IMR-90 (cell line): ENCODE data around the gene CYS1. TPM values are rescaled to one million over a fixed set of nuclear protein-coding genes. Genes with fewer than 3 reads are reported as not detected.

ENCODE experiments used
- ATAC-seq: fragments of 200-7000 bp; cut with Tn5 transposase; 2 replicates; pipeline ENCODE4 v1.9.1; 2020; ENCODE audit warnings: low read depth, mild to moderate bottlenecking, moderate library complexity
- BruUV-seq: library from RNA; stranded (reverse); fragments of 400-500 nt; replicated peaks from 2 replicates; lab custom pipeline; 2021; lab: Mats Ljungman, UMichigan
- CTCF ChIA-PET: fragments of 300-600 bp; formaldehyde crosslinking; extraction: SDS; loops from one replicate; lab custom pipeline; 2021; ENCODE audit warnings: antibody characterized with exemption; lab: Yijun Ruan, JAX
- POLR2A ChIA-PET: fragments of 300-600 bp; sonication (Branson Sonifier 250); formaldehyde crosslinking; loops from one replicate; lab custom pipeline; 2022; ENCODE audit warnings: antibody characterized with exemption; ENCODE audit not compliant: unreplicated experiment; lab: Charles Lee
- DNase-seq: peaks from one replicate; pipeline ENCODE4 v3.0.0; 2013
- H2AFZ ChIP-seq: replicated peaks from 2 replicates; pipeline ENCODE3; 2013; ENCODE audit warnings: low read length, mild to moderate bottlenecking; ENCODE audit not compliant: poor library complexity
- H2AK5ac ChIP-seq: 2 replicates; pipeline ENCODE4 v1.6.1; 2013; ENCODE audit warnings: low read depth, low read length, inconsistent platforms
- H2AK9ac ChIP-seq: replicated peaks from 2 replicates; pipeline ENCODE3; 2013; ENCODE audit warnings: mild to moderate bottlenecking, low read depth, low read length, moderate library complexity; ENCODE audit not compliant: poor library complexity
- H2BK120ac ChIP-seq: 2 replicates; pipeline ENCODE4 v1.6.1; 2013; ENCODE audit warnings: low read depth, low read length, inconsistent platforms
- H2BK15ac ChIP-seq: 3 replicates; pipeline ENCODE4 v1.6.1; 2013; ENCODE audit warnings: low read depth, low read length, inconsistent platforms
- H2BK20ac ChIP-seq: 2 replicates; pipeline ENCODE4 v1.6.1; 2013; ENCODE audit warnings: low read depth, mild to moderate bottlenecking, inconsistent platforms, low read length, moderate library complexity
- H2BK5ac ChIP-seq: 2 replicates; pipeline ENCODE4 v1.6.1; 2013; ENCODE audit warnings: mild to moderate bottlenecking, low read depth, low read length, inconsistent platforms; ENCODE audit not compliant: poor library complexity, severe bottlenecking
- H3K14ac ChIP-seq: replicated peaks from 2 replicates; pipeline ENCODE4 v1.6.1; 2013; ENCODE audit warnings: low read depth, low read length, inconsistent platforms
- H3K18ac ChIP-seq: 2 replicates; pipeline ENCODE4 v1.6.1; 2013; ENCODE audit warnings: low read depth, low read length, control low read depth
- H3K23ac ChIP-seq: 2 replicates; pipeline ENCODE4 v1.6.1; 2013; ENCODE audit warnings: low read depth, low read length, inconsistent platforms
- H3K27ac ChIP-seq: 2 replicates; pipeline ENCODE4 v1.5.1; 2013; ENCODE audit warnings: mild to moderate bottlenecking, control low read depth, low read length; ENCODE audit not compliant: insufficient read depth
- H3K27me3 ChIP-seq: 2 replicates; pipeline ENCODE4 v1.6.1; 2013; ENCODE audit warnings: low read length; ENCODE audit not compliant: control insufficient read depth, insufficient read depth
- H3K36me3 ChIP-seq: 2 replicates; pipeline ENCODE4 v1.6.1; 2013; ENCODE audit warnings: low read length, mixed read lengths; ENCODE audit not compliant: control insufficient read depth, insufficient read depth
- H3K4ac ChIP-seq: 2 replicates; pipeline ENCODE4 v1.6.1; 2013; ENCODE audit warnings: low read depth, low read length, inconsistent platforms
- H3K4me1 ChIP-seq: 2 replicates; pipeline ENCODE4 v1.6.1; 2013; ENCODE audit warnings: low read length, mixed read lengths; ENCODE audit not compliant: control insufficient read depth, insufficient read depth
- H3K4me2 ChIP-seq: 2 replicates; pipeline ENCODE4 v1.6.1; 2013; ENCODE audit warnings: low read depth, mild to moderate bottlenecking, control low read depth, low read length, moderate library complexity
- H3K4me3 ChIP-seq: 2 replicates; pipeline ENCODE4 v1.5.1; 2013; ENCODE audit warnings: low read depth, mild to moderate bottlenecking, control low read depth, low read length, moderate library complexity; ENCODE audit not compliant: insufficient read depth
- H3K56ac ChIP-seq: 2 replicates; pipeline ENCODE4 v1.6.1; 2013; ENCODE audit warnings: low read length, inconsistent platforms; ENCODE audit not compliant: insufficient read depth; ENCODE audit errors: extremely low read depth
- H3K79me1 ChIP-seq, 2 experiments: 2 replicates each; pipeline ENCODE4 v1.6.1; 2013; ENCODE audit warnings: low read length in 2 of 2, inconsistent platforms in 1 of 2, low read depth in 1 of 2
- H3K9ac ChIP-seq: 2 replicates; pipeline ENCODE4 v1.6.1; 2013; ENCODE audit warnings: low read depth, low read length, control low read depth
- H3K9me1 ChIP-seq: 2 replicates; pipeline ENCODE4 v1.6.1; 2013; ENCODE audit warnings: low read length, inconsistent platforms; ENCODE audit not compliant: insufficient read depth
- H3K9me3 ChIP-seq: 2 replicates; pipeline ENCODE4 v1.6.1; 2013; ENCODE audit warnings: low read length; ENCODE audit not compliant: control insufficient read depth, insufficient read depth
- H4K20me1 ChIP-seq: 2 replicates; pipeline ENCODE4 v1.6.1; 2013; ENCODE audit warnings: low read length, inconsistent platforms; ENCODE audit not compliant: insufficient read depth
- H4K5ac ChIP-seq: 2 replicates; pipeline ENCODE4 v1.6.1; 2013; ENCODE audit warnings: mild to moderate bottlenecking, low read depth, low read length, control low read depth
- H4K8ac ChIP-seq, 2 experiments: 2 replicates each; pipeline ENCODE4 v1.6.1; 2013; ENCODE audit warnings: low read depth in 2 of 2, low read length in 2 of 2, control low read depth in 1 of 2, inconsistent platforms in 1 of 2
- H4K91ac ChIP-seq: 2 replicates; pipeline ENCODE4 v1.6.1; 2013; ENCODE audit warnings: low read depth, low read length, inconsistent platforms; ENCODE audit not compliant: insufficient read depth
- CEBPB ChIP-seq: IDR thresholded peaks from 2 replicates; pipeline ENCODE4 v1.6.1; 2012; ENCODE audit warnings: low read depth, low read length, improper control_type of control experiment
- CHD1 ChIP-seq: IDR thresholded peaks from 2 replicates; pipeline ENCODE4 v1.6.1; 2012; ENCODE audit warnings: low read depth, low read length, improper control_type of control experiment
- CTCF ChIP-seq: conservative IDR thresholded peaks from 2 replicates; pipeline ENCODE4 v1.5.1; 2012; ENCODE audit warnings: mild to moderate bottlenecking, low read depth, low read length, improper control_type of control experiment
- ELK1 ChIP-seq: fragments of 150-350 bp; IDR thresholded peaks from 2 replicates; pipeline ENCODE4 v1.6.1; 2016; ENCODE audit warnings: low read depth, mild to moderate bottlenecking, low read length, moderate library complexity, borderline replicate concordance
- MAFK ChIP-seq: IDR thresholded peaks from 2 replicates; pipeline ENCODE4 v1.6.1; 2012; ENCODE audit warnings: low read depth, low read length, improper control_type of control experiment
- MAZ ChIP-seq: IDR thresholded peaks from 2 replicates; pipeline ENCODE4 v1.6.1; 2012; ENCODE audit warnings: low read depth, mild to moderate bottlenecking, low read length, improper control_type of control experiment, moderate library complexity, borderline replicate concordance
- NFE2L2 ChIP-seq: fragments of 150-350 bp; IDR thresholded peaks from 2 replicates; pipeline ENCODE4 v1.6.1; 2016; ENCODE audit warnings: low read depth, mild to moderate bottlenecking, low read length
- POLR2A ChIP-seq: IDR thresholded peaks from 2 replicates; pipeline ENCODE4 v1.6.1; 2012; ENCODE audit warnings: mild to moderate bottlenecking, low read depth, low read length
- RAD21 ChIP-seq: IDR thresholded peaks from 2 replicates; pipeline ENCODE4 v1.6.1; 2012; ENCODE audit warnings: low read length, improper control_type of control experiment
- RFX5 ChIP-seq: IDR thresholded peaks from 2 replicates; pipeline ENCODE4 v1.8.0; 2012; ENCODE audit warnings: low read depth, mild to moderate bottlenecking, low read length, moderate library complexity
- SMC3 ChIP-seq: fragments of 150-350 bp; IDR thresholded peaks from 2 replicates; pipeline ENCODE4 v1.6.1; 2016; ENCODE audit warnings: low read depth, mild to moderate bottlenecking, antibody characterized with exemption, low read length, moderate library complexity
- WGBS, 2 experiments: methylation state at CpG; one replicate each; pipeline versions ENCODE4 v1.1.5 to v1.1.7; 2013; ENCODE audit warnings: missing lambda C conversion rate in 2 of 2; ENCODE audit not compliant: insufficient read length in 1 of 2; ENCODE audit errors: extremely low coverage in 2 of 2; 5-methylcytosine and 5-hydroxymethylcytosine counted together
- dilution Hi-C: fragments of 300-500 bp; cut with HindIII; formaldehyde crosslinking; loops from one replicate; pipeline ENCODE4 v1.14.3; 2018; ENCODE audit warnings: low sequenced_read_pairs; ENCODE audit not compliant: unreplicated experiment
- in situ Hi-C: fragments of 300-500 bp; cut with MboI; formaldehyde crosslinking; loops from 3 replicates; pipeline ENCODE4 v1.14.3; 2019; ENCODE audit warnings: low sequenced_read_pairs, inconsistent platforms, mixed read lengths
- intact Hi-C: fragments of 100-400 bp; cut with micrococcal nuclease; formaldehyde crosslinking; loops from 2 replicates; pipeline ENCODE4 v1.10.0; 2022
- polyA plus RNA-seq, 3 experiments: library from polyadenylated mRNA; depleted of rRNA; stranded (reverse); fragments of >200 nt; gene quantifications; 2 replicates each; pipeline ENCODE4 v1.2.3, GENCODE V29; 2012; ENCODE audit warnings: low replicate concordance in 1 of 3
- total RNA-seq: library from RNA; depleted of rRNA; stranded (reverse); fragments of >200 nt; gene quantifications from 2 replicates; pipeline ENCODE4 v1.2.3, GENCODE V29; 2012

CYS1 gene
- total and polyA plus RNA-seq, 2 of the 4 experiments (the other 2 are of a cell fraction), result under 0.01 to 0.12 TPM

- no peak for TF ChIP-seq MAFK
- TF ChIP-seq CEBPB, result no peak
Observed at GRCh38 chr2:10120877-10121574, 40.8 kb upstream of the CYS1 start (continued).

GRCh38 chr2:10120158-10120876, 40.1 kb upstream of the CYS1 start:
- Histone ChIP-seq H3K4me1 (peaks cover 9% of the 10 kb centered on the region), H4K91ac (peak overlapping the region; percentile 88), H3K79me1 (peaks cover 6 to 43% of the 10 kb centered on the region in 2 experiments; a peak in 3 of 4 replicates), H3K4me3 (peak overlapping the region; percentile 74), H2BK120ac (peak overlapping the region; percentile 70), H3K9ac (peak overlapping the region; percentile 65), H2AK9ac (peak overlapping the region; percentile 6), H4K20me1 (peaks cover 18% of the 10 kb centered on the region), H3K18ac (peak overlapping the region; percentile 5; the same call in 1 of the 2 replicates), H4K5ac (peak overlapping the region; percentile 43), H3K27ac (peak overlapping the region; percentile 62), H3K23ac (peak overlapping the region; percentile 86), H3K14ac (peak overlapping the region; percentile 43), H3K27me3 (no peaks in the 10 kb centered on the region), H3K56ac (peak overlapping the region; percentile 84), H4K8ac (peak overlapping the region; percentile 37 to 86), H3K9me1 (peaks cover 10% of the 10 kb centered on the region), H2BK15ac (0 out of 3 replicates have a peak overlapping the region, but pooled peaks have one; percentile 0), H3K4me2 (peak overlapping the region; percentile 92), H3K4ac (peak overlapping the region; percentile 73), H2BK20ac (no peak overlapping the region), H2AFZ (peak overlapping the region; percentile 98), H2BK5ac (peak overlapping the region; percentile 73), H2AK5ac (peak overlapping the region; percentile 59; the same call in 1 of the 2 replicates), H3K9me3 (no peaks in the 10 kb centered on the region), H3K36me3 (no peaks in the 10 kb centered on the region)
- ChIA-PET POLR2A (no interaction called here), CTCF (no interaction called here)
- DNase-seq (peak; percentile 85), ATAC-seq (peak; percentile 78)
- intact Hi-C loops (loop anchor here (1.0 to 2.0 kb wide), 2 partner anchors 48 to 538 kb away; no protein-coding TSS in a partner anchor), in situ Hi-C loops (no loop called here), dilution Hi-C loops (no loop called here)
- no TSS peak for BruUV-seq
- WGBS, 2 experiments, result 0% methylated on average over 35 of the region's 60 CpGs; no CpG with 5 or more reads in 1 of the 2 experiments
- TF ChIP-seq MAFK, result no peak
- TF ChIP-seq RFX5, result no peak
- no peak for TF ChIP-seq ELK1
- peak; percentile 86 for TF ChIP-seq MAZ
- no peak for TF ChIP-seq NFE2L2
- no peak for TF ChIP-seq SMC3
- no peak for TF ChIP-seq CEBPB
- no peak for TF ChIP-seq CHD1
- TF ChIP-seq RAD21, result no peak
- no peak for TF ChIP-seq CTCF
- peak; percentile 69; the same call in 1 of the 2 replicates for TF ChIP-seq POLR2A
